Measurements from ENCODE around the gene BBX.

Gene BBX

GRCh38 chr3:107810171-107811071 is 287.7 kb downstream of the BBX start:
- TF ChIP-seq CTCF (IDR thresholded peaks at IDR 0.05; ENCODE audit: extremely low read depth, insufficient read depth, missing control alignments) = no peak
- no peak for DNase-seq (ENCODE audit: low spot score)
- in situ Hi-C loops (cut with MboI; ENCODE audit: low pct_unique_long_range_greater_than_20kb, low sequenced_read_pairs, unreplicated experiment) = no loop called here

GRCh38 chr3:107813026-107813425 is 290.3 kb downstream of the BBX start:
- no peak for DNase-seq (ENCODE audit: low spot score)
- no peak for TF ChIP-seq CTCF (IDR thresholded peaks at IDR 0.05; ENCODE audit: extremely low read depth, insufficient read depth, missing control alignments)

GRCh38 chr3:107816107-107816506 is 293.3 kb downstream of the BBX start:
- no peak for TF ChIP-seq CTCF (IDR thresholded peaks at IDR 0.05; ENCODE audit: extremely low read depth, insufficient read depth, missing control alignments)
- in situ Hi-C loops (cut with MboI; ENCODE audit: low pct_unique_long_range_greater_than_20kb, low sequenced_read_pairs, unreplicated experiment) = no loop called here
- no peak for DNase-seq (ENCODE audit: low spot score)

More at GRCh38 chr3:107813026-107813425, 290.3 kb downstream of the BBX start:
- in situ Hi-C loops (cut with MboI; ENCODE audit: low pct_unique_long_range_greater_than_20kb, low sequenced_read_pairs, unreplicated experiment) = no loop called here

GRCh38 chr3:107817076-107817475 is 294.3 kb downstream of the BBX start:
- no peak for DNase-seq (ENCODE audit: low spot score)
- in situ Hi-C loops (cut with MboI; ENCODE audit: low pct_unique_long_range_greater_than_20kb, low sequenced_read_pairs, unreplicated experiment) = no loop called here
- TF ChIP-seq CTCF (IDR thresholded peaks at IDR 0.05; ENCODE audit: extremely low read depth, insufficient read depth, missing control alignments) = no peak

GRCh38 chr3:107818025-107818424 is 295.3 kb downstream of the BBX start:
- no peak for DNase-seq (ENCODE audit: low spot score)
- TF ChIP-seq CTCF (IDR thresholded peaks at IDR 0.05; ENCODE audit: extremely low read depth, insufficient read depth, missing control alignments) = no peak
- in situ Hi-C loops (cut with MboI; ENCODE audit: low pct_unique_long_range_greater_than_20kb, low sequenced_read_pairs, unreplicated experiment) = no loop called here

- DNase-seq (ENCODE audit: low spot score) = no peak
- in situ Hi-C loops (cut with MboI; ENCODE audit: low pct_unique_long_range_greater_than_20kb, low sequenced_read_pairs, unreplicated experiment) = no loop called here
- no peak for TF ChIP-seq CTCF (IDR thresholded peaks at IDR 0.05; ENCODE audit: extremely low read depth, insufficient read depth, missing control alignments)
Observed at GRCh38 chr3:107819656-107820055, 296.9 kb downstream of the BBX start.
